NCI-H1436 treated with DMSO at 0.1 percent for 48 hours (cell line): ENCODE measurements around the gene FGD5.
"Not testable (repeated sequence)": the region's sequence is repeated elsewhere in the genome, so short reads cannot be mapped to it uniquely, and the experiment has no call there.

Source experiments
- DNase-seq: peaks from one replicate; lab custom pipeline; 2025; lab: John Stamatoyannopoulos, UW

The FGD5 gene

DNA sequence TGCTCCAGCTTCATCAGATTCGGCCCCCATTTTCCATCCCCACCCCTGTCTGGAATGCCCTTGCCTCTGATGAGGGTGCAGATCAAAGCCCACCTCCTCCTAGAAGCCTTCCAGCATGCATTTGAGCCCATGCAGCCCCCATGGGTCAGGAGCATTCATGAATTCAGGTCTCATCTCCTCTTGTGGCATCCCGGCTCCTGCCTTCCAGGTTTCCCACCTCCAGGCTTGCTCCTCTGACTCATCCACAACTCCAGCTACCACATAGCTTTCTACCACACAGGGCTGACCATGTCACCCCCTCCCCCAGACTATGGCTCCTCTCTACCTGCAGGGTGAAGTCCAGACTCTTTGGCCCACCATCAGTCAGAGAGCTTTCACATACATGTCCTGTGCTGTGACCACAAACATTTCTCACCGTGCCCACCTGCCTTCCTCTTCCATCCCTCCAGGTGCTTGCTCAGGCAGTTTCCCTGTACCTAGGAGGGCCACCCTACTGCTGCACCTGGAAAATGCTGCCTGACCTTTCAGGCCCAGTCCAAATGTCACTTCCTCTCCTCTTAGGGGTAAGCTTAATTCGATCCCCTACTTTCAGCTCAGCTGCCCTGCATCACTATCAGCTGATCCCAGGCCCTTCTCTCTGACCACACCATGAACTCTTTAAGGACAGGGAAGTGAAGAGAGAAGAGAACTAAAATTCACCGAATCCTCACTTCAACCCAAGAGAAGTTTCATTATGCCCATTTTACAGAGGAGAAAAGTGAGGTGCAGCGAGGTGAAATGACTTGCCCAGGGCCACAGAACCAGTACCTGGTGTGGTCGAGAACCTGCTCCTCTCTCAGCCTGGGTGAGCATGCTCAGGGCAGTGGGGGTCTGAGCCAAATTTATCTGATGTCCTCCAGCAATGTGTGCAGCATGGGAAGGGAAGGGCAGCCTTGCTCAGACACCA lies 13.7 kb upstream of the FGD5 start:
- no peak for DNase-seq

DNA sequence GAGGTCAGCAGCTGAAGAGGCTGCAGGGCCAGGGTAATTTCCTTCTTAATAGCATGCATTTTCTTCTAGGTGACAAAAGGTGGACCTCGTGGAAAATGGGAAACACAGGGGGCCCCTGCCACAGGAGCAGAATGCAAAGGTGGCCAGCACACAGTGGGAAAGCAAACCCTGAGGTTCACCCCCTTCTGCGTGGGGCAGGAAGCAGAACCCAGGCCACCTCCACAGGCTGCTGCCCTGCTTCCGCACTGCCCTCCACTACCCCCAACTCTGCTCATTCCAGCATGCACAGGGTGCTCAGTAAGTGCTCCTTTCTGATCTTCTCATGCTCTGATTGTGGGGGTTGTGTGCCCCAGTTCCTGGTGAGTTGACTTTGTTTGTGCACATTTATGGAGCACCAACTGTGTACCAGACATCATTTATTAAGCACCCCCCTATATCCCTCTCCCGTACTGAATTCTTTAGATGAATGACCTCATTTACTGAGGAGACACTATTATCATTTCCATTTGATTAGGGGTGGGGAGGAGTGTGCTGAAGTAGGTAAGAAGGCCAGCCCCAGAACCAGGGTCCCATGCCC lies 12.7 kb upstream of the FGD5 start:
- no peak for DNase-seq

DNA sequence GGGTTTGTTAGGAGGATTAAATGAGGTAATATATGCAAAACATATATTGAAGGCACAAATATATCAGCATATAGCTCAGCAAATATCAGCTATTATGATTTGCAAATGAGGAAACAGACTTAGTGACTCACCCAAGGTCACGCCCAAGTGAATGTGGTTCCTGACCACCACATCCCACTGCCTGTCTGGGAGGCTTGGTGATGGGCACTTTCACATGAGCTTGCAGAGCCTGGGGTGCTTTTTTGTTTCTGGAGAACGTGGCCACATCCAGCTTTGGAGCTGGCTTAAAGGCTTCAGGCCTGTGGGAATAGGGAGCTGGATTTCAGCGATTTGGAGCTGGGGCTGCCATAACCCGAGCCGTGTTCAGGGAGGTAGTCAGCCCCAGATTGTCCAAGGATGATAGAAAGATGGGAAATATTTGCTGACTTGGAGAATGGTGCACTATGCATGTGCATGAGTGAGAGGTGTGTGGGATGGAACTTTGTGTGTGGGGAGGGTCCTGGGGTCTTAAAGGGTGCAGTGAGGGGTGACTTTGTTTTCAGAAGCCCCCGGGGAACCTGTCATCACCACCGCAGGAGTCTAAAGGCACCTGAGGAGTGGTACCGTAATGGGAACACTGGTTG lies 12.0 kb upstream of the FGD5 start:
- no peak for DNase-seq

DNA sequence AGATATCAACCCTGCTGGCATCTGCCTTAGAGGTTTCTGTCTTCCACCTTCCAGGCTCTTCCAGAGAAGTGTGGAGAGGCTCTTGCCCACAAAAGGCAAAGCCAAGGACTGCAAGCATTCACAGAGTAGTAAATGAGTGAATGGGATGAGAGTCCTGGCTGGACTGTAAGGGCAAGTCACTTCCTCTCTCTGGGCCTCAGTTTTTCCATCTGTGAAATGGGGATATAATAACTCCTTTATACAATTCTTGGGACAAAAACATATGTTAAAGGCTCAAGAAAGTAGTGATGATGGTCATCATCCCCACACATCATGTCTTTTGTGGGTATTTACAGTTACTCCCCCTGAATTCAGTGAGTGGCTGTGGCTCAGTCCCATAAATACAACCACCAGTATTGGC lies 10.7 kb upstream of the FGD5 start:
- DNase-seq, result no peak

- DNase-seq, result no peak
Measured at GRCh38 chr3:14808502-14809266, 10.1 kb upstream of the FGD5 start.

DNA sequence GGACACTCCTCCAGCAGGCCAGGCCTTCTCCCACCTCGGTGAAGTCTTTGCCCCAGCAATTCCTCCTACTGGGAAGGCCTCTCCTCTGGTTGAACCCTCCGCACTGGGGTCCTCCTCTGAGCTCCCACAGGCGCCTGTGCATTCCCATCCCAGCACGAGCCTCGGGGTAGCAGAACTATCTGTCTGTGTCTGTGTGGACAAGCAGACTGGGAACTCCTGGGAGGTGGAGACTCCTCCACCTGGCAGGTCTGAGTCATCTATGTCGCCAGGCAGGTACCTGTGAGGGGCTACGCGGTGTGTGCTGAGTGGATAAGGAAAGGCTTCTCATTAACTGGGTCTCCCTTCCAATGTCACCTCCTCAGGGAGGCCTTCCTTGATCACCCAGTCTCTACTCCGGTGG lies 9.2 kb upstream of the FGD5 start:
- not testable (repeated sequence) for DNase-seq

DNA sequence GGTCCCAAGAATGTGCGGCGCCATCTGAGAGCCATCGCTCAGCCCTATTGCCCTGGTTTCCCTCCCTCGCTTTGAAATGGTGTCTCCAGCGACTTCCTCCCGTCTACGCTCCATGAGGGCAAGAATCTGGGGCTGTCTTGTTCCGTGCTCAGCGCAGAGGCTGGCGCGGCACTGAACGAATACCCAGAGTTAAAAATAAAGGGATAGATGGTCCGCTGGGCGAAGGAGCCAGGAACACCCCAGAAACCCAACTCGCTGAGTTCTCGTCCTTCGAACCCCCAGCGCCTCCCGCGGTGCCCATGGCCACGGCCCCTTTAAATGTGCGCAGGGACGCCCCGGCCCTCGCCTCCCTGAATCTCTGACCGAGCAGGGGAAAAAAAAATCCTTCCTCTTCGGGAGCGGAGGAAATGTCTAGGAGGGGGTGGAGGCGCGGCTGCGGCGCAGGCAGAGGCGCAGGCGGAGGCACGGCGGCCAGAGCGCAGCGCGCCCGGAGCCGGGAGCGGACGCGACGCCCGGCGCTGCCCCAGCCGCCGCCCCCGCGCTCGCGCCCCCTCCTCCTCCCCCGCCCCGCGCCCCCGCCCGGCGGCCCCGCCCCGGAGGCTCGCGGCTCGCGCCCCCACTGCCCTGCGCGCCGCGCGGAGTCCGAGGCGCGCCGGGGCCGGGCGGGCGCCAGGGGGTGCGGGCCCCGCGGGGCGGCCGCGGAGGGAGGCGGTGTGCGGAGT lies 8.5 kb upstream of the FGD5 start:
- no peak for DNase-seq

DNA sequence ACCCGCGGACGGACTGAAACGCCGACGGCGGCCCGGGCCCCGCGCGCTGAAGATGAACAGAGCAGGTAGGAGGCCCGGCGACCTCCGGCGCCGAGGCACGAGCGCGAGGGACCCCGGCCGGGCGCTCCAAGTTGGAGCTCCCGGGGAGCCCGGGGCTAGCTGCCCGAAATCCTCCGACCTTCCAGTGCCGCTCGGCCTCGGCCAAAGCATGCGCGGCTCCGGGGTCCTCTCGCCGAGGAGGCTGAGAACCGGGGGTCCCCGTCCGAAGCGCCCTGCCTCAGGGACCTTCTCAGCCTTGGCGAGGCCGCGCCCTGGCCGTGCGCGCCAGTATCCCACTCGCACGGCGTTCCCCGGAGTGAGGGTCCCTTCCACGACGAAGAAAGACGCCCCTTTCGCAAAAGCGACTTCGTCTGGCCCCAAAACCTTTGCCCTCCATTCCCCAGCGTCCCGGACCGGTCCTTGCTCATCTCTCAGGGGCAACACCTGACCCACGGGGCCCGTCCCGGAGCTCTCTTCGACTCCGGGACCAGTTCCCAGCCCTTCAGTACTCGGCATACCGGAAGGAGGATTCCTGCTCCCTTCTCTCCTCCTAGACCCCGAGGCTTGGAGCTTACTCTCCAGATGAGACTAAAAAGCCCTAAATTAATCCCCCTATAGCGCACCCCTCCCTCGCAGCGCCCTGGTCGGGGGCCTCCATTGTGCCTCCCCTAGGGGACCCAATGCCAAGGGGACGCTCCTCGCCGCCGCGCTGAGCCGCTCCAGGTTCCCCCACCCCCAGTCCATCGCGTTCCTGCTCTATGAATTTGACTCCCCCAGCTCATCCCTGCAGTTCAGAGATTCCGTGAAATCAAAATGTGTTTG lies 7.7 kb upstream of the FGD5 start:
- no peak for DNase-seq

GRCh38 chr3:14811684-14812083 lies 7.1 kb upstream of the FGD5 start:
- no peak for DNase-seq

DNA sequence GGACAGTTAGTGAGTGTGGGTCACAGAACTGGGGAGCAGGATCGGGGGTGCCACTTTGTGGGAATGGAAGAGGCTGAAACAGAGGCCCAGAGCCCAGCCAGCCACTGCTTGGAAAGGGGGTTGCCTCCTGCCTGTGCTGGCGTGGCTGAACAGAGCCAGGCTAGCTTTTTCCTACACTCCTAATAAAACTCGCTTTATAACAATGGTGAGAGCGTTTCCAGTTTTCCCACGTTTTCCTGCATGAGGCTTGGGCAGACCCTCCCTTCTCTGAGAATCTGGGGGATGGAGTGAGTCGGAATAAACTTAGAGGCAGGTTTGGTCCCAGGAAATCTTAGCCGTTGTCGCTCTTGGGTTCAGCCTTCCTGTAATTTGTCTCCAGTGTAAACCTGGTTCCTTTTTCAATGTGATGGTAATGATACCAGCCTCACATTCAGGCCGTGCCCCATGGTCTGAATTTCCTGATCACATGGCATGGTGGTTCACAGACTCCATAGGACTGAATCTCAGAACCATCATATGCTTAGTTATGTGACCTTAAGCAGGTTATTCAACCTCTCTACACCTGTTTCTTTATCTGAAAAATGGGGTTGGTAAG lies 6.5 kb upstream of the FGD5 start:
- no peak for DNase-seq

GRCh38 chr3:14814411-14814871 lies 4.3 kb upstream of the FGD5 start:
- DNase-seq, result no peak

- DNase-seq, result no peak
Measured at GRCh38 chr3:14816359-14816758, 2.4 kb upstream of the FGD5 start.

DNA sequence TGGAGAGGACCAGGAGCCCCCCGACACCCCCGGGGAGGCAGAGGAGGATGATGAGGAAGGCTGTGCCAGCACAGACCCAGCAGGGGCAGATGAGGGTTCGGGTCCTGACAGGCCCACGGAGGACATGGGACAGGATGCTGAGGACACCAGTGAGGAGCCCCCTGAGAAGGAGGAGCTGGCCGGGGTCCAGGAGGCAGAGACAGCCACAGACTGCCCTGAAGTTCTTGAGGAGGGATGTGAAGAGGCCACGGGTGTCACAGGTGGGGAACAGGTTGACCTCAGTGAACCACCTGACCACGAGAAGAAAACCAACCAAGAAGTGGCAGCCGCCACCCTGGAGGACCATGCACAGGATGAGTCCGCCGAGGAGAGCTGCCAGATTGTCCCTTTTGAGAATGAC lies 909 bp downstream of the FGD5 start:
- no peak for DNase-seq

DNA sequence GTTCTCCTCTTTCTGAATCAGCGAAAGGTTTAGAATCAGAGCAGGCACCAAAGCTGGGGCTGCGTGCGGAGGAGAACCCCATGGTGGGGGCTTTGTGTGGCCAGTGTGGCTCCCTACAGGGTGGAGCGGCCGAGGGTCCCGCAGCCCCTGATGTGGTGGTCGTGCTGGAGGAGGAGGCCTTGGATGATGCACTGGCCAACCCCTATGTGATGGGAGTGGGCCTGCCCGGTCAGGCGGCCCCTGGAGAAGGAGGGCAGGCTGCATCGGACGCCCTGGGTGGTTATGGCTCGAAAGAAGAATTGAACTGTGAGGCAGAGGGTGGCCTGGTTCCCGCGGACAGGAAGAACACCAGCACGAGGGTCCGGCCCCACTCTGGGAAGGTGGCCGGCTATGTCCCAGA lies 1.4 kb downstream of the FGD5 start:
- DNase-seq, result no peak

DNA sequence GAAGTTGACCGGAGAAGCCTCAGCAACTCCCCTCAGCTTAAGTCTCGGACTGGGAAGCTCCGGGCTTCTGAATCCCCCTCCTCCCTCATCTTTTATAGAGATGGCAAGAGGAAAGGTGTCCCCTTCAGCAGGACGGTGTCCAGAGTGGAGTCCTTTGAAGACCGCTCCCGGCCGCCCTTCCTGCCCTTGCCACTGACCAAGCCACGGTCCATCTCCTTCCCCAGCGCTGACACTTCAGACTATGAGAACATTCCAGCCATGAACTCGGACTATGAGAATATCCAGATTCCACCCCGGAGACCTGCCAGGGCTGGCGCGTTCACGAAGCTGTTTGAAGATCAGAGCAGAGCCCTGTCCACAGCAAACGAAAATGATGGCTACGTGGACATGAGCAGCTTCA lies 2.4 kb downstream of the FGD5 start:
- DNase-seq, result no peak

DNA sequence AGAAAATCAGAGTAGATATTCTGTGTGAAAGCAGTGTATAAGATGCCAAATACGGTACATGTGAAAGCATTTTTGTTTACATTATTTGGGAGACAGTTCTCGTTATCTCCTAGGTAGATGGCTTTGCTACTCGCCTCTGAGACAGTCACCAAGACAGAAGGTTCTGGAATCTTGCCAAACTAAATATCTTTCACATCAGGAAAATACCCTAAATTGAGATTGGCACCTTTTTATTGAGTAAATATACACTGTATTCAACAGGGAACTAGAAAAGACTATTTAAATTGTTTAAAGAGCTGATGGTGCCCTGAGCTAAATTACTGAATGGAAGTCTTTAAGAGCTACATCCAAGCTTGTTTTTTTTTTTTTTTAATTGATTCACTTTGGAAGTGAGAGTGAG lies 3.4 kb downstream of the FGD5 start:
- DNase-seq, result no peak

GRCh38 chr3:14822670-14823390 lies 4.1 kb downstream of the FGD5 start:
- DNase-seq, result no peak

GRCh38 chr3:14823393-14823792 lies 4.6 kb downstream of the FGD5 start:
- no peak for DNase-seq

DNA sequence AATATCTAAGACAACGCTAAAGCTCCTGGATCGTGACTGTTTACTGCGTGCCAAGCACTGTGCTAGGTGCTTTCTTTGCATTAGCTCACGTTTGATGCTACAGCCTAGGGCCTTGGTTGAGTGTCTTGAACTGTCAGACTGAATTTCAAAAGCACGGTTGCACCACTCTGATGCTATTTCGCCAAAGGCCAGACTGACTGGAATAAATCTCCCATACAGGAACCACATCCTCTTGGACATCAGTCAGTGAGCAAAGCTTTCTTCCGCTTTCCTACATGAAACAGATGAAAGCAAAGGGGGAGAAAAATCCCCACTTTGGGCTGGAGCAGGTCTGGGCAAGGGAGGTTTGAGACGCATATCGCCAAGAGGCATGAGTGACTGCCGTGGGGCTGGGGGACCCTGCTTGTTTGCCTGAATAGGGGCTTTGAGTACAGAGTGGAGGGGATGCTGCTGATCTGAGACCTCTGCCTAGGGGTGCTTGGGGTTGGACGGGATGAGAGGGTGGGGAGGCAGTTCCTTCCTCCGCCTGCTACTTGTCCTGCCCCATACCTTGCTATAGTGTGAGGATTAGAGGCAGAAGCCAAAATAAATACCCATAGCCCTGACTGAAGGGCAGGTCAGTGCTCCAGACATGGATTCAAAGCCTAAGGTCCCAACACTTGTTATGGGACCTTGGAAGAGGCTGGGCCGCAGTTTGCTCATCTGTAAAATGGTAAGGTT lies 5.3 kb downstream of the FGD5 start:
- DNase-seq, result no peak
